Lower leg skin (tissue), 3 donors: ENCODE measurements around the gene LGI4.

Experiments used
- POLR2A ChIP-seq, 2 donors: fragments of 450-650 bp; IDR thresholded peaks; one replicate each; pipeline ENCODE4 v1.6.1; 2016 to 2017; ENCODE audit warnings: antibody characterized with exemption in 2 of 2, mild to moderate bottlenecking in 1 of 2, moderate library complexity in 1 of 2
- TF ChIP-seq, protein P1 (sequence below), 3 donors: fragments of 450-650 bp; IDR thresholded peaks; one replicate each; pipeline ENCODE4 v1.5.1; 2016; ENCODE audit warnings: antibody characterized with exemption in 3 of 3, mild to moderate bottlenecking in 3 of 3, moderate library complexity in 2 of 3

DNA sequence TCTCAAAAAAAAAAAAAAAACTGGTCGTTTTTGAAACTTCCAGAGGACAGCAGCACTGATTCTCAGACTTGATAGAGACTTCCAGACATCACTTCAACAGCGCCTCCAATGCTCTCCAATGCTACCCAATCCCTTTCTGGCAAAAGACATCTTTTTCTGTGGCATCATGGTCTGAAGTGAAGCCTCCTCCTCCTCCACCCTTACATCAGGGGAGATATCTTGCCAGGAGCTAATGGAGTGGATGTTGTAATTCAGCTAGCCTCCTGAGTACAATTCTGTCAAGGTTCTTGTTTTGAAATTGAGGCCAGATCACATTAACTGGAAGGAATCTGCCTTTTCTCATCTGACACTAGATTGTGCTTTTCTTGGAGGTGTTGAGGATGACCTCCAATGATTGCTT, 43.8 kb upstream of the LGI4 start:
- TF ChIP-seq, protein P1, sequence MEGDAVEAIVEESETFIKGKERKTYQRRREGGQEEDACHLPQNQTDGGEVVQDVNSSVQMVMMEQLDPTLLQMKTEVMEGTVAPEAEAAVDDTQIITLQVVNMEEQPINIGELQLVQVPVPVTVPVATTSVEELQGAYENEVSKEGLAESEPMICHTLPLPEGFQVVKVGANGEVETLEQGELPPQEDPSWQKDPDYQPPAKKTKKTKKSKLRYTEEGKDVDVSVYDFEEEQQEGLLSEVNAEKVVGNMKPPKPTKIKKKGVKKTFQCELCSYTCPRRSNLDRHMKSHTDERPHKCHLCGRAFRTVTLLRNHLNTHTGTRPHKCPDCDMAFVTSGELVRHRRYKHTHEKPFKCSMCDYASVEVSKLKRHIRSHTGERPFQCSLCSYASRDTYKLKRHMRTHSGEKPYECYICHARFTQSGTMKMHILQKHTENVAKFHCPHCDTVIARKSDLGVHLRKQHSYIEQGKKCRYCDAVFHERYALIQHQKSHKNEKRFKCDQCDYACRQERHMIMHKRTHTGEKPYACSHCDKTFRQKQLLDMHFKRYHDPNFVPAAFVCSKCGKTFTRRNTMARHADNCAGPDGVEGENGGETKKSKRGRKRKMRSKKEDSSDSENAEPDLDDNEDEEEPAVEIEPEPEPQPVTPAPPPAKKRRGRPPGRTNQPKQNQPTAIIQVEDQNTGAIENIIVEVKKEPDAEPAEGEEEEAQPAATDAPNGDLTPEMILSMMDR (IDR thresholded peaks at IDR 0.05) = no peak
- TF ChIP-seq POLR2A (IDR thresholded peaks at IDR 0.05) = no peak
